ENCODE measurements around the gene NAT16. TPM values are rescaled to one million over a fixed set of nuclear protein-coding genes. Genes with fewer than 3 reads are reported as not detected.

NAT16 gene
- total and polyA plus RNA-seq, 2 experiments from 2014 or later: 0.21 to 0.31 TPM

DNA sequence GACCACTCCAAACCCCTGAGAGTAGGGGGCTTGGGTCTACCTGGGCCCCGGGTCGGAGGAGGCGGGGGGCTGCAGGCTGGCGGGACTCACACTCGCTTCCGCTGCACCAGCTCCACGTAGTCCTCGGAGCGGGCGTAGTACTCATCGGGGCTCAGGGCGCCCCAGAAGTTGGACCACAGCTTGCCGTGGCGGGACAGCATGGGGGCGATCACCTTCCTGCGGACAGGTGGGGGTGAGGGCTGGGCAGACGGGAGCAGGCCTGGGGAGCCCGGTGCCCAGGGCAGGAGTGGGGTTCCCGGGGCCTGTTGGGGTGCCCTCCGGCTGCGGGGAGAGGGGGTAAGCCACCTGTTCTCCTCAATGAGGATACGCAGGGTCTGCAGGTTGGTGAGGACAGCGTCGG is 31.4 kb upstream of the NAT16 start (continued):
- TF ChIP-seq EZH2phosphoT487 (IDR thresholded peaks at IDR 0.05; ENCODE audit: unreplicated experiment) (no peak), STAT1 (IDR thresholded peaks at IDR 0.05; ENCODE audit: unreplicated experiment) (no peak)
- TF ChIP-seq, protein P1, sequence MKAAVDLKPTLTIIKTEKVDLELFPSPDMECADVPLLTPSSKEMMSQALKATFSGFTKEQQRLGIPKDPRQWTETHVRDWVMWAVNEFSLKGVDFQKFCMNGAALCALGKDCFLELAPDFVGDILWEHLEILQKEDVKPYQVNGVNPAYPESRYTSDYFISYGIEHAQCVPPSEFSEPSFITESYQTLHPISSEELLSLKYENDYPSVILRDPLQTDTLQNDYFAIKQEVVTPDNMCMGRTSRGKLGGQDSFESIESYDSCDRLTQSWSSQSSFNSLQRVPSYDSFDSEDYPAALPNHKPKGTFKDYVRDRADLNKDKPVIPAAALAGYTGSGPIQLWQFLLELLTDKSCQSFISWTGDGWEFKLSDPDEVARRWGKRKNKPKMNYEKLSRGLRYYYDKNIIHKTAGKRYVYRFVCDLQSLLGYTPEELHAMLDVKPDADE (IDR thresholded peaks at IDR 0.05): no peak

DNA sequence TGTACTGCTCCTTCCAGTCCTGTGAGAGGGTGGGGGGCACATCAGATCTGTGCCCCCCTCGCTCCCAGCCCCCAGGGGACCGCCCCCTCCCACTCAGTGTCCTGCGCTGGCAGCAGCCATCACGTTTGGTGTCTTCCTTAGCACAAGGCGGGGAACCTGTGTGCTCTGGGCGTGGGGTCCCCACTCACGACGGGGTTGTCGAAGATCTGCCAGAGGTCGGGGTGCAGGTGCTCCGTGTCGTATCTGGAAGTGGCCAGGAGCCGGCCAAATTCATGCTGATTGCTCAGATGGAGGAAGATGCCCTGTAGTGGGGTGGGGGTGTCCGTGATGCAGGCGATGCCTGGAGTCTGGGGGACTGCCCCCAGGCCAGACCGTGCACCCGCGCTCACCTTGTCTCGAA is 30.1 kb upstream of the NAT16 start:
- Mint-ChIP-seq H3K4me1 (no peaks in the 10 kb centered on the region), H3K27ac (no peak overlapping the region), H3K9me3 (no peaks in the 10 kb centered on the region), H3K27me3 (ENCODE audit: insufficient read depth, low read depth, poor library complexity) (peaks cover 5% of the 10 kb centered on the region), H3K36me3 (ENCODE audit: low read depth) (peaks cover 19% of the 10 kb centered on the region), H3K4me3 (no peak overlapping the region)
- no peaks in the 10 kb centered on the region; the same call in 1 of the 2 replicates for H3K36me3 ChIP-seq (ENCODE audit: insufficient read depth)
- no peaks in the 10 kb centered on the region for H3K9me2 ChIP-seq (ENCODE audit: insufficient read depth)
- no peaks in the 10 kb centered on the region for H4K20me1 ChIP-seq (replicated peaks; ENCODE audit: insufficient read depth)
- ATAC-seq: no peak
- no peak for DNase-seq (ENCODE audit: low spot score)
- H3K27me3 ChIP-seq (ENCODE audit: insufficient read depth): no peaks in the 10 kb centered on the region
- no peak overlapping the region for H2AFZ ChIP-seq
- H3K4me2 ChIP-seq: no peak overlapping the region
- H3K4me3 ChIP-seq: no peak overlapping the region
- H3K27ac ChIP-seq (ENCODE audit: low read depth): no peak overlapping the region
- no peak for TF ChIP-seq ZNF114 (CRISPR knock-in tag; IDR thresholded peaks at IDR 0.05)
- TF ChIP-seq, protein P2, sequence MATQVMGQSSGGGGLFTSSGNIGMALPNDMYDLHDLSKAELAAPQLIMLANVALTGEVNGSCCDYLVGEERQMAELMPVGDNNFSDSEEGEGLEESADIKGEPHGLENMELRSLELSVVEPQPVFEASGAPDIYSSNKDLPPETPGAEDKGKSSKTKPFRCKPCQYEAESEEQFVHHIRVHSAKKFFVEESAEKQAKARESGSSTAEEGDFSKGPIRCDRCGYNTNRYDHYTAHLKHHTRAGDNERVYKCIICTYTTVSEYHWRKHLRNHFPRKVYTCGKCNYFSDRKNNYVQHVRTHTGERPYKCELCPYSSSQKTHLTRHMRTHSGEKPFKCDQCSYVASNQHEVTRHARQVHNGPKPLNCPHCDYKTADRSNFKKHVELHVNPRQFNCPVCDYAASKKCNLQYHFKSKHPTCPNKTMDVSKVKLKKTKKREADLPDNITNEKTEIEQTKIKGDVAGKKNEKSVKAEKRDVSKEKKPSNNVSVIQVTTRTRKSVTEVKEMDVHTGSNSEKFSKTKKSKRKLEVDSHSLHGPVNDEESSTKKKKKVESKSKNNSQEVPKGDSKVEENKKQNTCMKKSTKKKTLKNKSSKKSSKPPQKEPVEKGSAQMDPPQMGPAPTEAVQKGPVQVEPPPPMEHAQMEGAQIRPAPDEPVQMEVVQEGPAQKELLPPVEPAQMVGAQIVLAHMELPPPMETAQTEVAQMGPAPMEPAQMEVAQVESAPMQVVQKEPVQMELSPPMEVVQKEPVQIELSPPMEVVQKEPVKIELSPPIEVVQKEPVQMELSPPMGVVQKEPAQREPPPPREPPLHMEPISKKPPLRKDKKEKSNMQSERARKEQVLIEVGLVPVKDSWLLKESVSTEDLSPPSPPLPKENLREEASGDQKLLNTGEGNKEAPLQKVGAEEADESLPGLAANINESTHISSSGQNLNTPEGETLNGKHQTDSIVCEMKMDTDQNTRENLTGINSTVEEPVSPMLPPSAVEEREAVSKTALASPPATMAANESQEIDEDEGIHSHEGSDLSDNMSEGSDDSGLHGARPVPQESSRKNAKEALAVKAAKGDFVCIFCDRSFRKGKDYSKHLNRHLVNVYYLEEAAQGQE (IDR thresholded peaks at IDR 0.05; ENCODE audit: unreplicated experiment): no peak
- TF ChIP-seq NANOG (IDR thresholded peaks at IDR 0.05; ENCODE audit: borderline replicate concordance): no peak
- TF ChIP-seq EZH2phosphoT487 (IDR thresholded peaks at IDR 0.05; ENCODE audit: unreplicated experiment): no peak
- H3F3A ChIP-seq (replicated peaks; ENCODE audit: low read depth): peaks cover 3% of the 10 kb centered on the region; the same call in 1 of the 2 replicates
- no peaks in the 10 kb centered on the region for H3K4me1 ChIP-seq (ENCODE audit: insufficient read depth)
- no peaks in the 10 kb centered on the region for H3K79me2 ChIP-seq (replicated peaks; ENCODE audit: insufficient read depth)

DNA sequence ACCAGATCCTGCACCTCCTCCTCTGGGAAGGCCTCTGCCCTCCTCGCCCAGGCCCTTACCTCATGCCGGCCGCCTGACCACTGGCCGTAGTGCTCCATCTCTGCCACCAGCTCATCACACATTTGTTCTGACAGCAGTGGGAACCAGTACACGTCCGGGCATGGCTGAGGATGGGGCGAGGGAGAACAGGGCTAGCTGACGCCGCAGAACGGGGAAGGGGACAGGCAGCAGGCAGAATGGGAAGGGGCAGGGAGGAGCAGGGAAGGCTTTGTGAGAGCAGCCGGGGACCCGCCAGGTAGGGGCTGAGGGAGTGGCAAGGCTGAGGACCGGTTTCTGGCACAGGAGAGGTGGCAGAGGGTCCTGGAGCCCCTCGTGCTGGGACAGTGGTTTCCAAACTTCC is 28.7 kb upstream of the NAT16 start:
- Mint-ChIP-seq H3K4me3 (no peak overlapping the region), H3K27ac (no peak overlapping the region; the same call in 1 of the 2 replicates), H3K9me3 (no peaks in the 10 kb centered on the region), H3K4me1 (no peaks in the 10 kb centered on the region; the same call in 2 of the 3 replicates), H3K36me3 (ENCODE audit: low read depth) (peaks cover 14% of the 10 kb centered on the region), H3K27me3 (ENCODE audit: insufficient read depth, low read depth, poor library complexity) (peaks cover 5% of the 10 kb centered on the region)
- peaks cover 3% of the 10 kb centered on the region; the same call in 1 of the 2 replicates for H3F3A ChIP-seq (replicated peaks; ENCODE audit: low read depth)
- no peak overlapping the region for H3K27ac ChIP-seq (ENCODE audit: low read depth)
- no peaks in the 10 kb centered on the region for H3K9me2 ChIP-seq (ENCODE audit: insufficient read depth)
- no peaks in the 10 kb centered on the region for H3K27me3 ChIP-seq (ENCODE audit: insufficient read depth)
- H2AFZ ChIP-seq: no peak overlapping the region
- no peaks in the 10 kb centered on the region for H4K20me1 ChIP-seq (replicated peaks; ENCODE audit: insufficient read depth)
- no peaks in the 10 kb centered on the region; the same call in 1 of the 2 replicates for H3K36me3 ChIP-seq (ENCODE audit: insufficient read depth)
- no peaks in the 10 kb centered on the region for H3K4me1 ChIP-seq (ENCODE audit: insufficient read depth)
- H3K4me3 ChIP-seq: no peak overlapping the region
- H3K79me2 ChIP-seq (replicated peaks; ENCODE audit: insufficient read depth): no peaks in the 10 kb centered on the region
- ATAC-seq: no peak
- no peak overlapping the region for H3K4me2 ChIP-seq
- no peak for DNase-seq (ENCODE audit: low spot score)
- no peak for TF ChIP-seq EZH2phosphoT487 (IDR thresholded peaks at IDR 0.05; ENCODE audit: unreplicated experiment)
